ENCODE measurements around the gene RBM7. TPM values are rescaled to one million over a fixed set of nuclear protein-coding genes. Genes with fewer than 3 reads are reported as not detected.
A peak's percentile ranks its signal among the peaks of the same experiment; 100 is the strongest.

Gene RBM7
- total and polyA plus RNA-seq, 4 donors, result 27.9 to 42.6 (median 31.8) TPM

DNA sequence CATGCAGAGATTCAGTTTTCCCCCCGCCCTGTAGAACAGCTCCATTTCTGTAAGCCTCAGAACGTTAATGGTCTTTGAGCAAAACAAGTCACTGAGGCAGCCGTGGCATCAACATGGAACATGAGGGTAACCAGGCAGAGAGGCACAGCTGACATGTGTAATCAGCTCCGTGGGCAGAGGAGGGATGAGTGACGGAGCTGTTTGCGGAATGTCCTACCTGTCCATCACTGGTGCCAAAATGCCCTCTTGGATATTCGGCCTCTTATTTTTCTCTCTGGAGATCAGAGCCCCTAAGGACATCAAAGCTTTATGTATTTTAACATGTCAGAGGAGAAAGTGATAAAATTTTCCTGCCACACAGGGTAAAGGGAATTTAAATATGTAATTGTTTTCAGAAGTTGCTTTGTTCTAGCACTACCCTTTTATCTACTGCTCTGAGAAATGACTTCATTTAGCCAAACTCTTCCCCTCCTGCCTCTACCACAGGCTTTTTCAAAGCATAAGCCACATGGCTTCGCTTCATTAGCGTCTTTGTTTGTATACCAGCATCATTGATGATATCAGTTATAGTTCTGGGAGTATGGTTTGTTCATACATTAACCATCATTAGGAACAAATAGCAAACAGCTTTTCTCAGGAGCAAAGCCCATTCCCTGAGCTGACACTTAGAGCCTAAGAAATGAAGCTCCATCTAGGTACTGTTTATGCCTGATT lies 33.1 kb upstream of the RBM7 start:
- no peak overlapping the region for H3K27ac ChIP-seq (ENCODE audit: low read depth, low read length)
- peak in 1 of 6 donors; percentile 35 for DNase-seq (ENCODE audit: low read depth in 4 of 6, low spot score in 6 of 6)
- no peaks in the 10 kb centered on the region for H3K9me3 ChIP-seq (ENCODE audit: control insufficient read depth, insufficient read depth, low read length)
- no peaks in the 10 kb centered on the region for H3K4me1 ChIP-seq (ENCODE audit: control insufficient read depth, insufficient read depth, low read length)
- WGBS (ENCODE audit: insufficient coverage), result 63% methylated on average over 6 of the region's 9 CpGs
- H3K27me3 ChIP-seq (ENCODE audit: control insufficient read depth, insufficient read depth, low read length), result no peaks in the 10 kb centered on the region
- H3K36me3 ChIP-seq (ENCODE audit: control insufficient read depth, insufficient read depth, low read length), result no peaks in the 10 kb centered on the region
- no peak overlapping the region for H3K4me3 ChIP-seq (ENCODE audit: low read depth, low read length)

DNA sequence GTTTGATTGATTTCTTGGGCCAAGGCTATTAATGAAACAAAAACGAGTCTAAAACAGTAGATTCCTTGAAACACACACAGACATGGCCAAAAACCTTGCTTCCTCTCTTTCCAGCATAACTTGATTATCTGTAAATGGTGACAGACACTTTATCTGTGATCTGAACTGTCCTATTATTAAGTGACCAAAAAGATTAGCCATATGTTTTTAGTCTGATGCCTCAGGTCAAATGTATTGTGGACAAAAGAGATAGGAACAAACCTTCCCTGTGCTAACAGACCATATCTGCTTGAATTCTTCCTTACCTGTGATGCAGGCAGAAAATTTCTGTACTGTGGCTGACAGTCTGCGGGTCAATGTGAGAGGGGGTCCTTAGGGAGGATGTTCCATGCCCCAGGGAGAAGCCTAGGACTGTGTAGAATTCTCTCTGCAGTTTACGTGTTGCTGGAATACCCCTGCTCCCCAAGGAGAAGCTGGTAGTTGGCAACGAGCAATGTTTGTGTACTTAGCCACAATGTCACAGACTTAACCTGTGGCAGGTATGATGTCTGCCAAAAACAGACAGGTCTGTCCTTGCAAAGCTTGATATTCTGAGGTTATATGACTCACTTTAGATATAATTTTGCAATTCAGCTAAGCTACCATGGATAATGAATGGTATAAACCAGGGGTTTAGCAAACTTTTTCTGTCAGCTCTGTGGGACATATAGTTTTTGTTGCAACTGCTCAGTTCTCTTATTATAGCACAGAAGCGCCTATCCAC lies 31.4 kb upstream of the RBM7 start:
- DNase-seq (ENCODE audit: low read depth in 4 of 6, low spot score in 6 of 6), result no peak
- Histone ChIP-seq H3K27me3 (ENCODE audit: control insufficient read depth, insufficient read depth, low read length) (no peaks in the 10 kb centered on the region), H3K9me3 (ENCODE audit: control insufficient read depth, insufficient read depth, low read length) (no peaks in the 10 kb centered on the region), H3K27ac (ENCODE audit: low read depth, low read length) (no peak overlapping the region), H3K4me1 (ENCODE audit: control insufficient read depth, insufficient read depth, low read length) (no peaks in the 10 kb centered on the region), H3K4me3 (ENCODE audit: low read depth, low read length) (no peak overlapping the region), H3K36me3 (ENCODE audit: control insufficient read depth, insufficient read depth, low read length) (no peaks in the 10 kb centered on the region)
- WGBS (ENCODE audit: insufficient coverage), result 80% methylated on average over 3 of the region's 5 CpGs

- H3K36me3 ChIP-seq (ENCODE audit: control insufficient read depth, insufficient read depth, low read length), result no peaks in the 10 kb centered on the region
- 50% methylated on average over 1 of the region's 3 CpGs for WGBS (ENCODE audit: insufficient coverage)
- no peaks in the 10 kb centered on the region for H3K27me3 ChIP-seq (ENCODE audit: control insufficient read depth, insufficient read depth, low read length)
- no peak overlapping the region for H3K4me3 ChIP-seq (ENCODE audit: low read depth, low read length)
- no peak overlapping the region for H3K27ac ChIP-seq (ENCODE audit: low read depth, low read length)
- no peaks in the 10 kb centered on the region for H3K9me3 ChIP-seq (ENCODE audit: control insufficient read depth, insufficient read depth, low read length)
- peak in 2 of 6 donors; percentile 8 to 84 for DNase-seq (ENCODE audit: low read depth in 4 of 6, low spot score in 6 of 6)
- no peaks in the 10 kb centered on the region for H3K4me1 ChIP-seq (ENCODE audit: control insufficient read depth, insufficient read depth, low read length)
Measured at GRCh38 chr11:114375052-114375451, 25.4 kb upstream of the RBM7 start.

DNA sequence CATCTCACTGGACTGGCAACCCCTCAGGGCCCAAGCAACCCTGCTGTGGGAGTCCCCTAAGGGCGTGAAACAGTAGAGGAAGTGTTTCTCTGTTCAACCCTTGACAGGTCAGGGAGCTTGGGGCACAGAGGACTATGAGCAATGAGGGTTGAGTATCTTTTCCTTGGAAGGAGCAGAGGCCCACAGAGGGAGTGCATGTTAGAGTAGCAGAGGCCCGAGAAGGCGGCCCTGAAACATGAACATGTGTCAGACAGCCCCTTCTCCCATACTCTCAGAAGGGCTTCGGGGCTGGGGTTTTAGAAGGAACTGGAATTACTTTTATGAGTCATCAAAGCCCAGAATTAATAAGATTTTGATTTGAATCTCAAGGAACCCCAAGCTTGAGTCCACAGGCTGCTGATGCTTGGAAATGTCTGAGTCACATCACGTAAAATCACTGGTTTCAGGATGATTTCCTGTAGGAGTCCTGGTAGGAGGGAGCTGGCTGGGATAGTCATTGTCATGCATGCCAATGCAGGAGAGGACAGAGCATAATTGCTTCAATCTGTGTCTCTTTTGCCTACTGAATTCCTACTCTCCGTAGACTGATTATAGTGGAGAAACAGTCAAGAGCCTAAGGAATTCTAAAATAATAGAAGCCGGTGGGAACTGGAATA lies 22.7 kb upstream of the RBM7 start:
- DNase-seq (ENCODE audit: low read depth in 4 of 6, low spot score in 6 of 6), result no peak
- no peaks in the 10 kb centered on the region for H3K9me3 ChIP-seq (ENCODE audit: control insufficient read depth, insufficient read depth, low read length)

GRCh38 chr11:114379394-114380069 lies 20.9 kb upstream of the RBM7 start:
- DNase-seq (ENCODE audit: low read depth in 4 of 6, low spot score in 6 of 6), result no peak
- 79% methylated on average over 4 of the region's 5 CpGs for WGBS (ENCODE audit: insufficient coverage)
- no peaks in the 10 kb centered on the region for H3K36me3 ChIP-seq (ENCODE audit: control insufficient read depth, insufficient read depth, low read length)
- H3K4me3 ChIP-seq (ENCODE audit: low read depth, low read length), result no peak overlapping the region
- H3K9me3 ChIP-seq (ENCODE audit: control insufficient read depth, insufficient read depth, low read length), result no peaks in the 10 kb centered on the region
- H3K4me1 ChIP-seq (ENCODE audit: control insufficient read depth, insufficient read depth, low read length), result no peaks in the 10 kb centered on the region
- H3K27ac ChIP-seq (ENCODE audit: low read depth, low read length), result no peak overlapping the region
- no peaks in the 10 kb centered on the region for H3K27me3 ChIP-seq (ENCODE audit: control insufficient read depth, insufficient read depth, low read length)

More for the DNA sequence above, 22.7 kb upstream of the RBM7 start:
- H3K36me3 ChIP-seq (ENCODE audit: control insufficient read depth, insufficient read depth, low read length), result no peaks in the 10 kb centered on the region
- no peaks in the 10 kb centered on the region for H3K4me1 ChIP-seq (ENCODE audit: control insufficient read depth, insufficient read depth, low read length)
- H3K27me3 ChIP-seq (ENCODE audit: control insufficient read depth, insufficient read depth, low read length), result no peaks in the 10 kb centered on the region
- no peak overlapping the region for H3K27ac ChIP-seq (ENCODE audit: low read depth, low read length)
- H3K4me3 ChIP-seq (ENCODE audit: low read depth, low read length), result no peak overlapping the region
- 81% methylated on average over 4 of the region's 7 CpGs for WGBS (ENCODE audit: insufficient coverage)

GRCh38 chr11:114382509-114382908 lies 18.0 kb upstream of the RBM7 start:
- no CpG with 5 or more reads among the region's 3 CpGs for WGBS (ENCODE audit: insufficient coverage)
- no peaks in the 10 kb centered on the region for H3K36me3 ChIP-seq (ENCODE audit: control insufficient read depth, insufficient read depth, low read length)
- H3K27me3 ChIP-seq (ENCODE audit: control insufficient read depth, insufficient read depth, low read length), result no peaks in the 10 kb centered on the region

GRCh38 chr11:114384487-114384886 lies 16.0 kb upstream of the RBM7 start:
- Histone ChIP-seq H3K36me3 (ENCODE audit: control insufficient read depth, insufficient read depth, low read length) (no peaks in the 10 kb centered on the region), H3K4me3 (ENCODE audit: low read depth, low read length) (no peak overlapping the region), H3K27me3 (ENCODE audit: control insufficient read depth, insufficient read depth, low read length) (no peaks in the 10 kb centered on the region), H3K9me3 (ENCODE audit: control insufficient read depth, insufficient read depth, low read length) (no peaks in the 10 kb centered on the region), H3K4me1 (ENCODE audit: control insufficient read depth, insufficient read depth, low read length) (no peaks in the 10 kb centered on the region), H3K27ac (ENCODE audit: low read depth, low read length) (no peak overlapping the region)
- DNase-seq (ENCODE audit: low read depth in 4 of 6, low spot score in 6 of 6), result no peak
- 78% methylated on average over 1 of the region's 1 CpG for WGBS (ENCODE audit: insufficient coverage)

More at GRCh38 chr11:114382509-114382908, 18.0 kb upstream of the RBM7 start:
- Histone ChIP-seq H3K9me3 (ENCODE audit: control insufficient read depth, insufficient read depth, low read length) (no peaks in the 10 kb centered on the region), H3K4me1 (ENCODE audit: control insufficient read depth, insufficient read depth, low read length) (no peaks in the 10 kb centered on the region), H3K27ac (ENCODE audit: low read depth, low read length) (no peak overlapping the region), H3K4me3 (ENCODE audit: low read depth, low read length) (no peak overlapping the region)
- DNase-seq (ENCODE audit: low read depth in 4 of 6, low spot score in 6 of 6), result no peak

DNA sequence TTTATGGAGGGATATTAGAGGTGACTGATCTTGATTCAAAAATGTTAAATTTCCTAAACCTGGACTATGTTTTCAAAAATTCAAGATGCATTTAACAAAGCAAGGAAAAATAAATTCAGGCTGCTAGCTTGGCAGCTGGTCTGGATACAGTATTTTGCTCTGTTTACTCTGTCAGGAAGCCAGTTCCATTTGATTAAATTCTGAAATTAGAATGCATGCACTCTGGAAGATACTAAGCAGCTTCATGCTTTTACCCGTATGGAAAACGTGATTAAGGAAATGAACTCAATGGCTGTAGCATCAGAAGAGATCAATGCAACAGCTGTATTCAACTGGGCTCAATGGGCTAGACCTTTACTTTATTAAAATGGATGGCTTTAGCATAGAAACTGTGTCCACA lies 14.3 kb upstream of the RBM7 start:
- H3K27me3 ChIP-seq (ENCODE audit: control insufficient read depth, insufficient read depth, low read length), result no peaks in the 10 kb centered on the region
- no peak overlapping the region for H3K4me3 ChIP-seq (ENCODE audit: low read depth, low read length)
- no peaks in the 10 kb centered on the region for H3K9me3 ChIP-seq (ENCODE audit: control insufficient read depth, insufficient read depth, low read length)
- H3K36me3 ChIP-seq (ENCODE audit: control insufficient read depth, insufficient read depth, low read length), result no peaks in the 10 kb centered on the region
- no peaks in the 10 kb centered on the region for H3K4me1 ChIP-seq (ENCODE audit: control insufficient read depth, insufficient read depth, low read length)
- WGBS (ENCODE audit: insufficient coverage), result 70% methylated on average over 2 of the region's 2 CpGs
- H3K27ac ChIP-seq (ENCODE audit: low read depth, low read length), result no peak overlapping the region
- DNase-seq (ENCODE audit: low read depth in 4 of 6, low spot score in 6 of 6), result peak in 2 of 6 donors; percentile 57 to 70

DNA sequence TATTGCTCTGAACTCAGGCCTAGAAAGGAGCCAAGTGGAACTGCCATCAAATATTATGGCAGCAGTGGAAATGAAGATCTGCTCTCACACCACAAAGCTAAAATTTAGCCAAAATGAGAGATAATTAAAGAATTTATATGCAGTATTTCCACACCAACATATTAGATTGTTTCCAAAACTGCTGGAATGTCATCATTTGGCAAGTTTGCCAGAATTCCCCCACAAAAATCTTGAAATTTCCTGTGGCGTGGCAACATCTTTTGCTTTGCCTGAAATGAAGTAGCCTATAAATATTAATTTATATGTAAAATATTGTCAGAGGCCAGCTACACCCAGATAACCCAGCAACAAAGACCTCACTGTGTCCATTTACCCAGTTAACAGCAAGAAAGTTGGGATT lies 13.9 kb upstream of the RBM7 start:
- no peak for DNase-seq (ENCODE audit: low read depth in 4 of 6, low spot score in 6 of 6)
- WGBS (ENCODE audit: insufficient coverage), result no CpG with 5 or more reads among the region's 1 CpG
- Histone ChIP-seq H3K27ac (ENCODE audit: low read depth, low read length) (no peak overlapping the region), H3K4me3 (ENCODE audit: low read depth, low read length) (no peak overlapping the region), H3K4me1 (ENCODE audit: control insufficient read depth, insufficient read depth, low read length) (no peaks in the 10 kb centered on the region), H3K27me3 (ENCODE audit: control insufficient read depth, insufficient read depth, low read length) (no peaks in the 10 kb centered on the region), H3K36me3 (ENCODE audit: control insufficient read depth, insufficient read depth, low read length) (no peaks in the 10 kb centered on the region), H3K9me3 (ENCODE audit: control insufficient read depth, insufficient read depth, low read length) (no peaks in the 10 kb centered on the region)

Data from spinal cord (tissue), 10 donors.